HL-60 (cell line): ENCODE data around the gene CCNO.

Experiments
- DNase-seq, 2 experiments: peaks; one replicate each; pipeline ENCODE4 v3.0.0-alpha.2; 2010 to 2020; ENCODE audit warnings: low read depth in 1 of 2, low spot score in 1 of 2
- H3K27ac ChIP-seq: fragments of 250-450 bp; sonication (Bioruptor Pico); replicated peaks from 2 replicates; pipeline ENCODE4 v1.5.1; 2020; ENCODE audit warnings: mild to moderate bottlenecking, moderate library complexity
- H3K27me3 ChIP-seq: fragments of 250-450 bp; sonication (Bioruptor Pico); 2 replicates; pipeline ENCODE4 v1.5.1; 2021; ENCODE audit warnings: mild to moderate bottlenecking, moderate library complexity; ENCODE audit not compliant: insufficient read depth, poor library complexity, severe bottlenecking
- H3K4me3 ChIP-seq: replicated peaks from 2 replicates; pipeline ENCODE4 v1.5.1; 2011; ENCODE audit warnings: mild to moderate bottlenecking, control low read depth, low read length; ENCODE audit not compliant: insufficient read depth
- CTCF ChIP-seq: IDR thresholded peaks from one replicate; pipeline ENCODE4 v1.5.1; 2011; ENCODE audit warnings: low read length, control low read depth, inconsistent platforms; ENCODE audit not compliant: insufficient read depth
- GABPA ChIP-seq: IDR thresholded peaks from 2 replicates; pipeline ENCODE4 v1.6.1; 2012; ENCODE audit warnings: low read depth
- POLR2AphosphoS5 ChIP-seq: IDR thresholded peaks from 2 replicates; pipeline ENCODE4 v1.6.1; 2012; ENCODE audit warnings: low read depth
- REST ChIP-seq: IDR thresholded peaks from 2 replicates; pipeline ENCODE4 v1.6.1; 2012; ENCODE audit warnings: low read depth; ENCODE audit not compliant: insufficient replicate concordance
- SPI1 ChIP-seq: IDR thresholded peaks from 2 replicates; pipeline ENCODE4 v1.6.1; 2012; ENCODE audit warnings: low read depth, mild to moderate bottlenecking, borderline replicate concordance
- long read RNA-seq: library from polyadenylated mRNA; unstranded; transcript quantifications from one replicate; pipeline ENCODE4 v2.0.0, GENCODE V29; 2020

The CCNO gene
- long read RNA-seq, partial matches to known transcripts: 2 of 4 reads
- long read RNA-seq, other reads (novel, unspliced or antisense): 0 of 4 reads

GRCh38 chr5:55232985-55233928 lies at the start of gene CCNO:
TSS of gene CCNO (minus strand) at chr5:55233608. CDS start at chr5:55233523, 85 bp downstream.
- H3K27ac ChIP-seq: no peak within 1 kb of the TSS
- TF ChIP-seq GABPA: no peak
- no peak for TF ChIP-seq CTCF
- TF ChIP-seq SPI1: no peak
- no peak for TF ChIP-seq REST
- no peak for TF ChIP-seq POLR2AphosphoS5
- H3K27me3 ChIP-seq: peaks cover 27% of the 10 kb centered on the region
- peak in 1 of 2 experiments; percentile 29 for DNase-seq
- H3K4me3 ChIP-seq: peak within 1 kb of the TSS; percentile 47

- Histone ChIP-seq H3K27ac (no peak overlapping the region), H3K27me3 (no peaks in the 10 kb centered on the region), H3K4me3 (no peak overlapping the region)
- no peak for TF ChIP-seq SPI1
- TF ChIP-seq GABPA: no peak
- TF ChIP-seq POLR2AphosphoS5: no peak
- no peak for TF ChIP-seq CTCF
- no peak for TF ChIP-seq REST
- DNase-seq: no peak
Measured at GRCh38 chr5:55278778-55279177, 45.4 kb upstream of the CCNO start.

GRCh38 chr5:55276771-55277170 lies 43.4 kb upstream of the CCNO start:
- no peaks in the 10 kb centered on the region for H3K27me3 ChIP-seq
- TF ChIP-seq REST (no peak), CTCF (no peak), GABPA (no peak), POLR2AphosphoS5 (no peak), SPI1 (no peak)
- no peak overlapping the region for H3K27ac ChIP-seq
- no peak overlapping the region for H3K4me3 ChIP-seq
- DNase-seq: no peak
